Progenitor cell of endocrine pancreas (in vitro differentiated cells): ENCODE results near the gene CWC15. TPM values are rescaled to one million over a fixed set of nuclear protein-coding genes. Genes with fewer than 3 reads are reported as not detected.

Source experiments
- DNase-seq: peaks from one replicate; pipeline ENCODE4 v3.0.0; 2021; ENCODE audit warnings: low spot score; ENCODE audit not compliant: unreplicated experiment
- H3K27ac Mint-ChIP-seq: 2 replicates; pipeline ENCODE4 v1.8.0; 2021; ENCODE audit warnings: mild to moderate bottlenecking, moderate library complexity, mixed read lengths
- H3K27me3 Mint-ChIP-seq: 2 replicates; pipeline ENCODE4 v1.8.0; 2021; ENCODE audit warnings: mixed read lengths
- H3K36me3 Mint-ChIP-seq: 2 replicates; pipeline ENCODE4 v1.8.0; 2022; ENCODE audit warnings: mixed read lengths; ENCODE audit not compliant: insufficient read depth
- H3K4me1 Mint-ChIP-seq: 2 replicates; pipeline ENCODE4 v1.8.0; 2021; ENCODE audit warnings: low read depth, mixed read lengths
- H3K4me3 Mint-ChIP-seq: 2 replicates; pipeline ENCODE4 v1.8.0; 2021; ENCODE audit warnings: low read depth, mild to moderate bottlenecking, moderate library complexity, mixed read lengths
- H3K9me3 Mint-ChIP-seq: 2 replicates; pipeline ENCODE4 v1.8.0; 2021; ENCODE audit warnings: low read depth, mixed read lengths
- total RNA-seq: library from RNA; stranded (reverse); gene quantifications from 2 replicates; pipeline ENCODE4 v1.2.1, GENCODE V29; 2021
- TF ChIP-seq, protein P1 (sequence below): fragments of 200-600 bp; sonication (generic); IDR thresholded peaks from one replicate; pipeline ENCODE4 v1.5.0; 2021; ENCODE audit warnings: antibody characterized with exemption, mild to moderate bottlenecking; ENCODE audit not compliant: unreplicated experiment

The CWC15 gene
- total RNA-seq, 1 donor from 2014 or later, result 74.9 TPM

DNA sequence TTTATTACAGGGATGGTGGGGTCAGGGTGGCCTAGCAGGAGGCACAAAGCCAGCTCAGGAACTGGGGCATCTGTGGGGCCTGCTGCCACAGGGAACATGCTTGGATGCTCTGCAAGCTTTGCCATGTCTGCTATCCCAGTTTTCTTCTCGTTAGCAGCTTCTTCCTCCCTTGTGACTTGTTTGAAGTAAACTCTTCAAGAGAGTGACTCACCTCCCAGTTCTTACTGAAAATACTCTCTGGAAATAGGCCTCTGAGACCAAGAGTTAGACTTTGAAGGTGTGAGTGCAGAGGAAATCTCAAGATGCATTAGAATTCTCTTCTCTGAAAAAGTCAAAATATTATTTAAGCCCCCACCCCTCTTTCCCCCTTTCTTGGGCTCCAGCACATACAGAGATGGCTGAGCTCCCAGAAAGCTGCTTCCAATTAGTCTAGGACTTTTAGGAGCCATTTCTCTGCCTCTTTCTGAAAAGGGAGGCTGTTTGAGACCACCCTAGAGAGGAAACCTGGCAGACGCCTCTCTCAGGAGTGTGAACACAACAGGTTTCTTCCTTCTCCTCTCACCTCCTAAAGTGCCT, 15.1 kb downstream of the CWC15 start:
- Mint-ChIP-seq H3K27ac (no peak overlapping the region), H3K27me3 (no peaks in the 10 kb centered on the region), H3K4me3 (no peak overlapping the region), H3K4me1 (no peaks in the 10 kb centered on the region), H3K9me3 (no peaks in the 10 kb centered on the region), H3K36me3 (peaks cover 1% of the 10 kb centered on the region)
- TF ChIP-seq, protein P1, sequence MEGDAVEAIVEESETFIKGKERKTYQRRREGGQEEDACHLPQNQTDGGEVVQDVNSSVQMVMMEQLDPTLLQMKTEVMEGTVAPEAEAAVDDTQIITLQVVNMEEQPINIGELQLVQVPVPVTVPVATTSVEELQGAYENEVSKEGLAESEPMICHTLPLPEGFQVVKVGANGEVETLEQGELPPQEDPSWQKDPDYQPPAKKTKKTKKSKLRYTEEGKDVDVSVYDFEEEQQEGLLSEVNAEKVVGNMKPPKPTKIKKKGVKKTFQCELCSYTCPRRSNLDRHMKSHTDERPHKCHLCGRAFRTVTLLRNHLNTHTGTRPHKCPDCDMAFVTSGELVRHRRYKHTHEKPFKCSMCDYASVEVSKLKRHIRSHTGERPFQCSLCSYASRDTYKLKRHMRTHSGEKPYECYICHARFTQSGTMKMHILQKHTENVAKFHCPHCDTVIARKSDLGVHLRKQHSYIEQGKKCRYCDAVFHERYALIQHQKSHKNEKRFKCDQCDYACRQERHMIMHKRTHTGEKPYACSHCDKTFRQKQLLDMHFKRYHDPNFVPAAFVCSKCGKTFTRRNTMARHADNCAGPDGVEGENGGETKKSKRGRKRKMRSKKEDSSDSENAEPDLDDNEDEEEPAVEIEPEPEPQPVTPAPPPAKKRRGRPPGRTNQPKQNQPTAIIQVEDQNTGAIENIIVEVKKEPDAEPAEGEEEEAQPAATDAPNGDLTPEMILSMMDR, result no peak
- no peak for DNase-seq

DNA sequence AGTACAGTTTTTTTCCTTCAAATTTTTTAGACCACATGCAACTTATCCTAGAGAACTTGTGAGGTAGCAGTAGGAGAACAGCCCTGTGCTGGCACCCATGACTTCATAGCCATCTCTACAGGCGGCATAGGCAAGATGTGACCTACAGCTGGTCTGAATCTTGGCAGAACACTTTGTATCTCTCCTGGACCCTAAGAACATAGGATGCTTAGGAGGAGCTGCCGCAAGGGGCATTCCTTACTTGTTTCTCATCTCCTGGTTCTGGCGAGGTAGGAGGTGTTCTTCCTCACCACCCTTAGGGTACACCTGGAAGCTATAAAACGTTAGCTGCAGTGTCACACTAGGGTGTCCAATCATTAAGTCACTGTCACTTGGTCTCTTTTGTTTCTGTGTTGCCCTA, 16.4 kb downstream of the CWC15 start:
- Mint-ChIP-seq H3K27me3 (no peaks in the 10 kb centered on the region), H3K4me1 (no peaks in the 10 kb centered on the region), H3K9me3 (no peaks in the 10 kb centered on the region), H3K36me3 (no peaks in the 10 kb centered on the region), H3K4me3 (no peak overlapping the region), H3K27ac (no peak overlapping the region)
- TF ChIP-seq, protein P1, result no peak
- no peak for DNase-seq

DNA sequence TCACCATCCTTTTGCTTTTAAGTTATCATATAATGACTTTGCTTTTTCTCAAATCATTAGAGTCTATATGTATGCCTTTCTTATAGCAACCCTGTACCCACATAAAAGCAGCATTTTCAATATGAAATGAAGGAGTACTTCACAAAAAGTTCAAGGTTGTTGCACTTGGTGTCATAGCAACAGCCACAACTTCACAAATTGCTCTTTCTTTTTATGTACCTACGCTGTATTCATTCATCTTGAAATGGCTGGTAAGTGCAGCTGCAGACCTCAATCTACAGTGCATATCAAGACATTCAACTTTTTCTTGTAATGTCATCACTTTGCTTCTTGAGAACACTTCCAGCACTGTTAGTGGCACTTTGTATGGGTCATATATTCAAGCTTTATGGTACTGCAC, 18.6 kb downstream of the CWC15 start:
- H3K9me3 Mint-ChIP-seq, result no peaks in the 10 kb centered on the region
- no peak overlapping the region for H3K4me3 Mint-ChIP-seq
- no peak for DNase-seq
- no peak overlapping the region for H3K27ac Mint-ChIP-seq
- no peaks in the 10 kb centered on the region for H3K27me3 Mint-ChIP-seq
- TF ChIP-seq, protein P1, result no peak
- H3K36me3 Mint-ChIP-seq, result no peaks in the 10 kb centered on the region
- H3K4me1 Mint-ChIP-seq, result no peaks in the 10 kb centered on the region

DNA sequence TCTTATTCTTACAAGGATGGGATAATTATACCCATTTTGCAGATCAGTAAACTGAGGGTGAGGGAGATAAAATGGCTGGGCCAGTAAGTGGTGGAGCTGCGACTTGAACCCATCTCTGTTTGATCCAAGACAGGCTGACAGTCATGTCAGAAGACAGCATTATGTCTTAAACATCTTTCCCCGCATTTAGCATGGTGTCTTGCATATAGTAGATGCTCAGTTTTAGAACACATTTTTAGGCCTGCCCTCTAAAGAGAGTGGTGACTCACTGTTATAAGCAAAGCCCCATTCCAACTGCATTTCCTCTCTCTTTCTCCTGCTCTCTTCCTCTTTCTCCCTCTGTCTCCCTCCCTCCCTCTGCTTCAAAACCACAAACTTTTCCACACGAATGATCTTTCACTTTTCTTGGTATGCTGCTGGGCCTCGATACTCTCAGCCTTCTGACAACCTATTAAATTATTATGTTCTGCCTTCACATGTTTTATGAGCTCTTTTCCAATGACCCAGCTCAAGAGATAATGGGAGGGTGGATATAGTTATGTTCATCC, 25.2 kb downstream of the CWC15 start:
- Mint-ChIP-seq H3K4me1 (no peaks in the 10 kb centered on the region), H3K4me3 (no peak overlapping the region), H3K36me3 (no peaks in the 10 kb centered on the region), H3K27ac (no peak overlapping the region), H3K27me3 (no peaks in the 10 kb centered on the region), H3K9me3 (no peaks in the 10 kb centered on the region)
- TF ChIP-seq, protein P1, result no peak
- DNase-seq, result no peak

DNA sequence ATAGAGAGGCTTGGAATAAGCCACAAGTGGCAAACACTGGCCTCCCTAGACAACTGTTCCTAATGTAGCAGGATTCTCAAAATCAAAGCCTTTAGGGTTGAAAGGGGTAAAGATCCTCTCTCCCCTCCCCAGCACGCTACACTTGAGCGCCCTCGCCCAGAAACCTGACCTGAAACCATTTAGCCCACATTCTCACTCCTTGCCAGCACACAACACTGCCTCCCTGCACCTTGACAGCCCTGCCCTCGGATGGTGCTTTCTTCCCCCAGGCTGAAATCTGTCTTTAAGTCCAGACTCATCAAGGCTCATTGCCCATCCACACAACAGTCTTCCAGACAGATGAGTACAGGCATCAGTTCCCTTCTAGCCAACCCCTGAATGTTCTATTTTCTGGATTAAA, 26.5 kb downstream of the CWC15 start:
- no peak overlapping the region for H3K27ac Mint-ChIP-seq
- no peaks in the 10 kb centered on the region for H3K36me3 Mint-ChIP-seq
- H3K9me3 Mint-ChIP-seq, result no peaks in the 10 kb centered on the region

More for the DNA sequence above, 26.5 kb downstream of the CWC15 start:
- TF ChIP-seq, protein P1, result no peak
- no peaks in the 10 kb centered on the region for H3K4me1 Mint-ChIP-seq
- H3K4me3 Mint-ChIP-seq, result no peak overlapping the region
- DNase-seq, result no peak
- H3K27me3 Mint-ChIP-seq, result no peaks in the 10 kb centered on the region
